HCT116 (cell line): ENCODE results near the gene NDUFS7.

Source experiments
- CEBPB ChIP-seq: IDR thresholded peaks from 2 replicates; pipeline ENCODE4 v1.6.1; 2012; ENCODE audit warnings: low read depth
- JUND ChIP-seq: IDR thresholded peaks from 2 replicates; pipeline ENCODE4 v1.6.1; 2012
- POLR2AphosphoS5 ChIP-seq: IDR thresholded peaks from 2 replicates; pipeline ENCODE4 v1.6.1; 2011; ENCODE audit warnings: mild to moderate bottlenecking, low read depth, low read length, moderate library complexity
- ZNF274 ChIP-seq: fragments of 200-500 bp; sonication (Bioruptor generic); IDR thresholded peaks from 2 replicates; pipeline ENCODE4 v1.6.1; 2014; ENCODE audit warnings: mild to moderate bottlenecking, low read depth, low read length, inconsistent platforms
- TF ChIP-seq, protein P1 (sequence below), 3 experiments: fragments of 200-600 bp in 1 of 3; sonication (generic) in 1 of 3; IDR thresholded peaks in 2 of 3; conservative IDR thresholded peaks in 1 of 3; 2 replicates each; pipeline ENCODE4 v1.5.1; 2012 to 2017; ENCODE audit warnings: low read depth in 2 of 3, low read length in 2 of 3, antibody characterized with exemption in 1 of 3, borderline replicate concordance in 1 of 3, control low read depth in 1 of 3, mild to moderate bottlenecking in 1 of 3, mixed read lengths in 1 of 3, mixed run types in 1 of 3, moderate library complexity in 1 of 3; ENCODE audit not compliant: insufficient read depth in 1 of 3
- TF ChIP-seq, protein P2 (sequence below): IDR thresholded peaks from 2 replicates; pipeline ENCODE4 v1.6.1; 2012; ENCODE audit warnings: low read depth

DNA sequence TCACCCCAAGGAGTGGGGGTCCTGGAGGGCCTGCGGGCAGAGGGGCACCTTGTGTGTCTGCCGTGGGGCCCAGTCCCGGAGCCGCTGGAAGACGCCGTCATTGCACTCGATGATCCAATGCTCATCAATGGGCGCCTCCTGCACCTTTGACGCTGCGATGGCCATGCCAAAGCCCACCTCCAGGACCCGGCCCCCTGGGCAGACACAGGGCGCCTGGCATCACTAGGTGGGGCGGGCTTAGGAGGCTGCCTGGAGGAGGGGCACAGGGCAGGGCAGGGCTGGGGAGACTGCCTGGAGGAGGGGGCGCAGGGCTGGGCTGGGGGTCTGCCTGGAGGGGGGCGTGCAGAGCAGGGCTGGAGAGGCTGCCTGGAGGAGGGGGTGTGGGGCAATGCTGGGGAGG lies 16.0 kb downstream of the NDUFS7 start:
- no peak for TF ChIP-seq ZNF274
- no peak for TF ChIP-seq CEBPB
- TF ChIP-seq, protein P1, sequence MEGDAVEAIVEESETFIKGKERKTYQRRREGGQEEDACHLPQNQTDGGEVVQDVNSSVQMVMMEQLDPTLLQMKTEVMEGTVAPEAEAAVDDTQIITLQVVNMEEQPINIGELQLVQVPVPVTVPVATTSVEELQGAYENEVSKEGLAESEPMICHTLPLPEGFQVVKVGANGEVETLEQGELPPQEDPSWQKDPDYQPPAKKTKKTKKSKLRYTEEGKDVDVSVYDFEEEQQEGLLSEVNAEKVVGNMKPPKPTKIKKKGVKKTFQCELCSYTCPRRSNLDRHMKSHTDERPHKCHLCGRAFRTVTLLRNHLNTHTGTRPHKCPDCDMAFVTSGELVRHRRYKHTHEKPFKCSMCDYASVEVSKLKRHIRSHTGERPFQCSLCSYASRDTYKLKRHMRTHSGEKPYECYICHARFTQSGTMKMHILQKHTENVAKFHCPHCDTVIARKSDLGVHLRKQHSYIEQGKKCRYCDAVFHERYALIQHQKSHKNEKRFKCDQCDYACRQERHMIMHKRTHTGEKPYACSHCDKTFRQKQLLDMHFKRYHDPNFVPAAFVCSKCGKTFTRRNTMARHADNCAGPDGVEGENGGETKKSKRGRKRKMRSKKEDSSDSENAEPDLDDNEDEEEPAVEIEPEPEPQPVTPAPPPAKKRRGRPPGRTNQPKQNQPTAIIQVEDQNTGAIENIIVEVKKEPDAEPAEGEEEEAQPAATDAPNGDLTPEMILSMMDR (IDR thresholded peaks at IDR 0.05 in 2 of 3, conservative IDR thresholded peaks at IDR 0.05 in 1 of 3; ENCODE audit: borderline replicate concordance in 1 of 3, insufficient read depth in 1 of 3, low read depth in 2 of 3, low read length in 2 of 3): no peak
- no peak for TF ChIP-seq JUND
- TF ChIP-seq POLR2AphosphoS5: no peak
- TF ChIP-seq, protein P2, sequence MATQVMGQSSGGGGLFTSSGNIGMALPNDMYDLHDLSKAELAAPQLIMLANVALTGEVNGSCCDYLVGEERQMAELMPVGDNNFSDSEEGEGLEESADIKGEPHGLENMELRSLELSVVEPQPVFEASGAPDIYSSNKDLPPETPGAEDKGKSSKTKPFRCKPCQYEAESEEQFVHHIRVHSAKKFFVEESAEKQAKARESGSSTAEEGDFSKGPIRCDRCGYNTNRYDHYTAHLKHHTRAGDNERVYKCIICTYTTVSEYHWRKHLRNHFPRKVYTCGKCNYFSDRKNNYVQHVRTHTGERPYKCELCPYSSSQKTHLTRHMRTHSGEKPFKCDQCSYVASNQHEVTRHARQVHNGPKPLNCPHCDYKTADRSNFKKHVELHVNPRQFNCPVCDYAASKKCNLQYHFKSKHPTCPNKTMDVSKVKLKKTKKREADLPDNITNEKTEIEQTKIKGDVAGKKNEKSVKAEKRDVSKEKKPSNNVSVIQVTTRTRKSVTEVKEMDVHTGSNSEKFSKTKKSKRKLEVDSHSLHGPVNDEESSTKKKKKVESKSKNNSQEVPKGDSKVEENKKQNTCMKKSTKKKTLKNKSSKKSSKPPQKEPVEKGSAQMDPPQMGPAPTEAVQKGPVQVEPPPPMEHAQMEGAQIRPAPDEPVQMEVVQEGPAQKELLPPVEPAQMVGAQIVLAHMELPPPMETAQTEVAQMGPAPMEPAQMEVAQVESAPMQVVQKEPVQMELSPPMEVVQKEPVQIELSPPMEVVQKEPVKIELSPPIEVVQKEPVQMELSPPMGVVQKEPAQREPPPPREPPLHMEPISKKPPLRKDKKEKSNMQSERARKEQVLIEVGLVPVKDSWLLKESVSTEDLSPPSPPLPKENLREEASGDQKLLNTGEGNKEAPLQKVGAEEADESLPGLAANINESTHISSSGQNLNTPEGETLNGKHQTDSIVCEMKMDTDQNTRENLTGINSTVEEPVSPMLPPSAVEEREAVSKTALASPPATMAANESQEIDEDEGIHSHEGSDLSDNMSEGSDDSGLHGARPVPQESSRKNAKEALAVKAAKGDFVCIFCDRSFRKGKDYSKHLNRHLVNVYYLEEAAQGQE: no peak
